ENCODE results near the gene C22orf15. TPM values are rescaled to one million over a fixed set of nuclear protein-coding genes. Genes with fewer than 3 reads are reported as not detected.

The C22orf15 gene
- total and polyA plus RNA-seq, 9 of the 15 experiments (the other 6 are each of a cell fraction or from before 2014, with no cell fraction given), result 0.07 TPM; not detected in 8

- Histone ChIP-seq H3K79me2 (ENCODE audit: control insufficient read depth, insufficient read depth, low read length) (peaks cover 14% of the 10 kb centered on the region; the same call in 2 of the 3 replicates), H3K4me3 (no peak overlapping the region), H3K27me3 (ENCODE audit: control insufficient read depth in 2 of 2, insufficient read depth in 2 of 2, low read length in 2 of 2) (no peaks in the 10 kb centered on the region), H3K36me3 (ENCODE audit: control insufficient read depth, insufficient read depth, low read length) (peaks cover 26% of the 10 kb centered on the region; the same call in 2 of the 3 replicates), H3K9me3 (replicated peaks; ENCODE audit: control insufficient read depth, insufficient read depth, low read depth, low read length) (no peaks in the 10 kb centered on the region), H3K4me1 (replicated peaks in 1 of 2; ENCODE audit: control insufficient read depth in 2 of 2, insufficient read depth in 2 of 2, low read length in 2 of 2) (peaks cover 7 to 11% of the 10 kb centered on the region in 2 experiments), H3K9ac (ENCODE audit: insufficient read depth in 1 of 2, low read depth in 2 of 2, low read length in 2 of 2) (peak overlapping the region in 1 of 2 experiments; percentile 64; a peak in 2 of 4 replicates), H3K9me1 (ENCODE audit: control insufficient read depth, insufficient read depth, low read length) (peaks cover 3% of the 10 kb centered on the region), H3K27ac (ENCODE audit: extremely low read depth, low read depth, low read length) (no peak overlapping the region; the same call in 2 of the 3 replicates), H2AFZ (ENCODE audit: low read depth, low read length) (no peak overlapping the region), H4K20me1 (replicated peaks; ENCODE audit: control insufficient read depth, insufficient read depth, low read length) (no peaks in the 10 kb centered on the region), H3K4me2 (ENCODE audit: insufficient read depth, low read length) (no peak overlapping the region)
- in situ Hi-C loops (cut with MboI) (no loop called here), intact Hi-C loops (cut with micrococcal nuclease) (no loop called here)
- WGBS (ENCODE audit: insufficient coverage, low coverage, missing lambda C conversion rate), result 26% methylated on average over 4 of the region's 6 CpGs
- CTCF ChIA-PET (ENCODE audit: low intra/inter-chr PET ratio), result no interaction called here
- TF ChIP-seq CHD2 (IDR thresholded peaks at IDR 0.05; ENCODE audit: low read depth, low read length) (no peak), E4F1 (CRISPR knock-in tag; IDR thresholded peaks at IDR 0.05; ENCODE audit: borderline replicate concordance) (no peak), ZBTB49 (CRISPR knock-in tag; IDR thresholded peaks at IDR 0.05; ENCODE audit: borderline replicate concordance) (no peak), SMAD2 (IDR thresholded peaks at IDR 0.05; ENCODE audit: low read depth, low read length) (no peak), GATAD2A (IDR thresholded peaks at IDR 0.05) (no peak), ZNF764 (CRISPR knock-in tag; IDR thresholded peaks at IDR 0.05; ENCODE audit: low read depth) (no peak), ZNF12 (CRISPR knock-in tag; IDR thresholded peaks at IDR 0.05) (no peak), PTTG1 (tag; IDR thresholded peaks at IDR 0.05; ENCODE audit: low read depth) (no peak), ZBTB26 (CRISPR knock-in tag; IDR thresholded peaks at IDR 0.05) (no peak), PCBP1 (IDR thresholded peaks at IDR 0.05; ENCODE audit: low read depth, low read length, poor library complexity, severe bottlenecking) (no peak), KDM1A (IDR thresholded peaks at IDR 0.05) (no peak), ZNF655 (CRISPR knock-in tag; IDR thresholded peaks at IDR 0.05) (no peak), PHF21A (IDR thresholded peaks at IDR 0.05; ENCODE audit: borderline replicate concordance, low read depth) (no peak)
- POLR2A ChIA-PET, result interaction anchor here (0.7 to 0.9 kb wide), 2 partner anchors 9 to 10 kb away, joined by 3 to 5 read pairs; no protein-coding TSS in a partner anchor
- DNase-seq (ENCODE audit: extremely low read depth in 1 of 4, low spot score in 3 of 4), result no peak
- FAIRE-seq, result no peak
- BruUV-seq (replicated peaks), result no TSS peak
- no peak for ATAC-seq
These were observed 17.0 kb upstream of the C22orf15 start for GRCh38 chr22:23745791-23746190.
